Vagina (tissue), 2 donors: ENCODE data around the gene ST6GALNAC3. TPM values are rescaled to one million over a fixed set of nuclear protein-coding genes. Genes with fewer than 3 reads are reported as not detected.

Source experiments
- DNase-seq, 2 donors: peaks; one replicate each; pipeline ENCODE4 v3.0.0-alpha.2; 2017; ENCODE audit errors: extremely low spot score in 2 of 2
- H3K27ac ChIP-seq: fragments of 200-600 bp; sonication (generic); one replicate; pipeline ENCODE4 v1.5.1; 2019
- H3K27me3 ChIP-seq: fragments of 200-600 bp; sonication (generic); one replicate; pipeline ENCODE4 v1.5.1; 2019
- H3K36me3 ChIP-seq, 2 donors: fragments of 200-600 bp; sonication (generic); one replicate each; pipeline ENCODE4 v1.5.1; 2017 to 2019
- H3K4me1 ChIP-seq: fragments of 200-600 bp; sonication (generic); one replicate; pipeline ENCODE4 v1.5.1; 2019
- H3K4me3 ChIP-seq, 2 donors: fragments of 200-600 bp; sonication (generic); 1 replicate in 1 of 2; 2 replicates in 1 of 2; pipeline ENCODE4 v1.5.1; 2016 to 2019
- H3K9me3 ChIP-seq: fragments of 200-600 bp; sonication (generic); one replicate; pipeline ENCODE4 v1.5.1; 2019
- CTCF ChIP-seq, 3 experiments: fragments of 450-650 bp in 2 of 3; fragments of 200-600 bp in 1 of 3; sonication (generic) in 1 of 3; IDR thresholded peaks; one replicate each; pipeline ENCODE4 v1.5.1; 2017 to 2019; ENCODE audit warnings: antibody characterized with exemption in 3 of 3, mild to moderate bottlenecking in 2 of 3, moderate library complexity in 2 of 3
- POLR2A ChIP-seq, 2 donors: fragments of 450-650 bp; IDR thresholded peaks; one replicate each; pipeline ENCODE4 v1.6.1; 2017; ENCODE audit warnings: antibody characterized with exemption in 2 of 2, mild to moderate bottlenecking in 2 of 2, moderate library complexity in 2 of 2
- POLR2AphosphoS5 ChIP-seq, 2 donors: sonication (generic); formaldehyde crosslinking; IDR thresholded peaks; one replicate each; pipeline ENCODE4 v1.9.0; 2017; ENCODE audit warnings: antibody characterized with exemption in 2 of 2, mild to moderate bottlenecking in 2 of 2, low read depth in 1 of 2; ENCODE audit not compliant: insufficient read depth in 1 of 2
- intact Hi-C: fragments of 100-400 bp; cut with DNase I; formaldehyde crosslinking; loops from one replicate; pipeline ENCODE4 v1.15.1; 2023
- total RNA-seq: library from RNA; depleted of rRNA; stranded (reverse); fragments of >200 nt; gene quantifications from one replicate; pipeline ENCODE4 v1.2.3, GENCODE V29; 2016

Gene ST6GALNAC3
- total RNA-seq, 1 donor from 2014 or later: 21.1 TPM

GRCh38 chr1:76210160-76210559 is 135.6 kb downstream of the ST6GALNAC3 start:
- DNase-seq: no peak
- no peaks in the 10 kb centered on the region for H3K9me3 ChIP-seq
- no peak overlapping the region for H3K27ac ChIP-seq
- intact Hi-C loops: no loop called here
- H3K36me3 ChIP-seq: no peaks in the 10 kb centered on the region
- H3K4me3 ChIP-seq: no peak overlapping the region
- no peaks in the 10 kb centered on the region for H3K4me1 ChIP-seq
- TF ChIP-seq POLR2A (IDR thresholded peaks at IDR 0.05) (no peak), POLR2AphosphoS5 (IDR thresholded peaks at IDR 0.05; ENCODE audit: insufficient read depth in 1 of 2, low read depth in 1 of 2) (no peak), CTCF (IDR thresholded peaks at IDR 0.05) (no peak)
- no peaks in the 10 kb centered on the region for H3K27me3 ChIP-seq

GRCh38 chr1:76218888-76219287 is 144.3 kb downstream of the ST6GALNAC3 start:
- Histone ChIP-seq H3K27me3 (no peaks in the 10 kb centered on the region), H3K36me3 (no peaks in the 10 kb centered on the region), H3K27ac (no peak overlapping the region), H3K4me3 (no peak overlapping the region), H3K4me1 (no peaks in the 10 kb centered on the region), H3K9me3 (no peaks in the 10 kb centered on the region)
- DNase-seq: no peak
- intact Hi-C loops: no loop called here
- no peak for TF ChIP-seq CTCF (IDR thresholded peaks at IDR 0.05)

GRCh38 chr1:76219366-76219818 is 144.8 kb downstream of the ST6GALNAC3 start:
- TF ChIP-seq POLR2A (IDR thresholded peaks at IDR 0.05) (no peak), POLR2AphosphoS5 (IDR thresholded peaks at IDR 0.05; ENCODE audit: insufficient read depth in 1 of 2, low read depth in 1 of 2) (no peak)
- Histone ChIP-seq H3K27me3 (no peaks in the 10 kb centered on the region), H3K27ac (no peak overlapping the region), H3K36me3 (no peaks in the 10 kb centered on the region), H3K4me1 (no peaks in the 10 kb centered on the region), H3K9me3 (no peaks in the 10 kb centered on the region), H3K4me3 (no peak overlapping the region)
- DNase-seq: no peak
- intact Hi-C loops: no loop called here

- no peak overlapping the region for H3K4me3 ChIP-seq
- no peaks in the 10 kb centered on the region for H3K27me3 ChIP-seq
- TF ChIP-seq CTCF (IDR thresholded peaks at IDR 0.05): no peak
- TF ChIP-seq POLR2AphosphoS5 (IDR thresholded peaks at IDR 0.05; ENCODE audit: insufficient read depth in 1 of 2, low read depth in 1 of 2): no peak
- TF ChIP-seq POLR2A (IDR thresholded peaks at IDR 0.05): no peak
- intact Hi-C loops: no loop called here
- no peak overlapping the region for H3K27ac ChIP-seq
- no peaks in the 10 kb centered on the region for H3K4me1 ChIP-seq
- H3K36me3 ChIP-seq: no peaks in the 10 kb centered on the region
- no peaks in the 10 kb centered on the region for H3K9me3 ChIP-seq
- DNase-seq: no peak
These were observed 150.2 kb downstream of the ST6GALNAC3 start for GRCh38 chr1:76224752-76225151.

GRCh38 chr1:76225526-76225925 is 151.0 kb downstream of the ST6GALNAC3 start:
- TF ChIP-seq POLR2A (IDR thresholded peaks at IDR 0.05): no peak
- no peak for TF ChIP-seq CTCF (IDR thresholded peaks at IDR 0.05)
- no peak for TF ChIP-seq POLR2AphosphoS5 (IDR thresholded peaks at IDR 0.05; ENCODE audit: insufficient read depth in 1 of 2, low read depth in 1 of 2)
- no peak overlapping the region for H3K27ac ChIP-seq
- intact Hi-C loops: no loop called here

GRCh38 chr1:76227621-76228020 is 153.1 kb downstream of the ST6GALNAC3 start:
- no peak overlapping the region for H3K4me3 ChIP-seq
- TF ChIP-seq POLR2AphosphoS5 (IDR thresholded peaks at IDR 0.05; ENCODE audit: insufficient read depth in 1 of 2, low read depth in 1 of 2) (no peak), POLR2A (IDR thresholded peaks at IDR 0.05) (no peak), CTCF (IDR thresholded peaks at IDR 0.05) (no peak)
- intact Hi-C loops: no loop called here

More at GRCh38 chr1:76225526-76225925, 151.0 kb downstream of the ST6GALNAC3 start:
- no peak for DNase-seq
- Histone ChIP-seq H3K4me1 (no peaks in the 10 kb centered on the region), H3K36me3 (no peaks in the 10 kb centered on the region), H3K27me3 (no peaks in the 10 kb centered on the region), H3K9me3 (no peaks in the 10 kb centered on the region), H3K4me3 (no peak overlapping the region)

More at GRCh38 chr1:76227621-76228020, 153.1 kb downstream of the ST6GALNAC3 start:
- H3K27me3 ChIP-seq: no peaks in the 10 kb centered on the region
- no peak overlapping the region for H3K27ac ChIP-seq
- no peaks in the 10 kb centered on the region for H3K4me1 ChIP-seq
- no peaks in the 10 kb centered on the region for H3K36me3 ChIP-seq
- DNase-seq: no peak
- no peaks in the 10 kb centered on the region for H3K9me3 ChIP-seq
